ENCODE results near the gene CYP2A7. TPM values are rescaled to one million over a fixed set of nuclear protein-coding genes. Genes with fewer than 3 reads are reported as not detected.
"Not testable (repeated sequence)": the region's sequence is repeated elsewhere in the genome, so short reads cannot be mapped to it uniquely, and the experiment has no call there.

The CYP2A7 gene
- polyA plus RNA-seq, 1 donor (not counting 4 experiments of a cell fraction or from before 2014, with no cell fraction given), result not detected

DNA sequence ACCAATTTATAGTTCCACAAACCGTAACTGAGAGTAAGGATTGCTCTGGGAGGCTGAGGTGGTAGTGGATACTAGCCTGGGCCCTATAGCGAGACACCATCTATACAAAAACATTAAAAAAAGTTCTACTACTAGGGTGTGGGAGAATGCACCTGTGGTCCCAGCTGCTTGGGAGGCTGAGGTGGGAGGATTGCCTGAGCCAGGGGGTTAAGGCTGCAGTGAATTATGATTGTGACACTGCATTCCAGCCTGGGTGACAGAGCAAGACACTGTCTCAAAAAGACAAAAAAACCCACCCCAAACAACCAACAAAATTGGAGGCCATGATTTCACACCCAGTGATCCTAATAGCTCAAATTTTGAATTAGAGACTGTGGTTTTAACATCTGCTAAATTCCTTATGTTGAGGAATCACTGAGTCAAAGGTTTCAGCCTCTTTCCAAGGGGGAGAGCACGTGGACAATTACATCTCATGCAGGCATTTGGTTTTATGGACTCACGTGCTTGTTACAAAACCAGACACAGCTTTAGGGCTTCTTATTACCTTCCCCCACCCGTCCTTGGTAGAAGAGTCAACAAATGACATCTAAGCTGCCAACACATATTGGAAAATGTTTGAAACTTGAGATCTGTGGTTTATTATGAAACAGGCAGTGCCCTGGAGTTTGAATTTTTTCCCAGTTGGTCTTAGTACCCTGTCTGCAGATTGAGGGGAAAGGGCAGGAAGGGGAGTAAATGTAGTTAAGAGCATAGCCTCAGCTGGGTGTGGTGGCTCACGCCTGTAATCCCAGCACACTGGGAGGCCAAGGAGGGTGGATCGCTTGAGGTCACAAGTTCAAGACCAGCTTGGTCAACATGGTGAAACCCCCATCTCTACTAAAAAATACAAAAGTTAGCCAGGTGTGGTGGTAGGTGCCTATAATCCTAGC lies 50.3 kb downstream of the CYP2A7 start:
- H4K20me1 ChIP-seq (ENCODE audit: control insufficient read depth, extremely low read depth, insufficient read depth, low read length), result no peaks in the 10 kb centered on the region
- H3K4me2 ChIP-seq (ENCODE audit: control insufficient read depth, extremely low read depth, insufficient read depth, low read depth, low read length), result no peak overlapping the region
- H3K79me2 ChIP-seq (ENCODE audit: control insufficient read depth, insufficient read depth, low read length), result no peaks in the 10 kb centered on the region
- no peaks in the 10 kb centered on the region for H3K4me1 ChIP-seq (ENCODE audit: control insufficient read depth, extremely low read depth, insufficient read depth, low read length)
- dilution Hi-C loops (cut with MboI; ENCODE audit: extremely low pct_ligation_motif_present, low sequenced_read_pairs), result no loop called here
- no peak for FAIRE-seq
- H3K27ac ChIP-seq (ENCODE audit: control insufficient read depth, insufficient read depth, low read length), result no peak overlapping the region
- DNase-seq (ENCODE audit: low read depth, low spot score), result no peak
- no peak overlapping the region for H2AFZ ChIP-seq (ENCODE audit: control insufficient read depth, low read length)
- no peaks in the 10 kb centered on the region for H3K9me3 ChIP-seq (ENCODE audit: control insufficient read depth, low read depth, low read length)
- no peak overlapping the region for H3K9ac ChIP-seq (ENCODE audit: control insufficient read depth, extremely low read depth, insufficient read depth, low read length)
- no peak for TF ChIP-seq EZH2 (IDR thresholded peaks at IDR 0.05; ENCODE audit: low read length)
- TF ChIP-seq, protein P1, sequence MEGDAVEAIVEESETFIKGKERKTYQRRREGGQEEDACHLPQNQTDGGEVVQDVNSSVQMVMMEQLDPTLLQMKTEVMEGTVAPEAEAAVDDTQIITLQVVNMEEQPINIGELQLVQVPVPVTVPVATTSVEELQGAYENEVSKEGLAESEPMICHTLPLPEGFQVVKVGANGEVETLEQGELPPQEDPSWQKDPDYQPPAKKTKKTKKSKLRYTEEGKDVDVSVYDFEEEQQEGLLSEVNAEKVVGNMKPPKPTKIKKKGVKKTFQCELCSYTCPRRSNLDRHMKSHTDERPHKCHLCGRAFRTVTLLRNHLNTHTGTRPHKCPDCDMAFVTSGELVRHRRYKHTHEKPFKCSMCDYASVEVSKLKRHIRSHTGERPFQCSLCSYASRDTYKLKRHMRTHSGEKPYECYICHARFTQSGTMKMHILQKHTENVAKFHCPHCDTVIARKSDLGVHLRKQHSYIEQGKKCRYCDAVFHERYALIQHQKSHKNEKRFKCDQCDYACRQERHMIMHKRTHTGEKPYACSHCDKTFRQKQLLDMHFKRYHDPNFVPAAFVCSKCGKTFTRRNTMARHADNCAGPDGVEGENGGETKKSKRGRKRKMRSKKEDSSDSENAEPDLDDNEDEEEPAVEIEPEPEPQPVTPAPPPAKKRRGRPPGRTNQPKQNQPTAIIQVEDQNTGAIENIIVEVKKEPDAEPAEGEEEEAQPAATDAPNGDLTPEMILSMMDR (optimal IDR thresholded peaks at IDR 0.05 in 1 of 3, IDR thresholded peaks at IDR 0.05 in 1 of 3, conservative IDR thresholded peaks at IDR 0.05 in 1 of 3; ENCODE audit: extremely low read depth in 1 of 3, insufficient read depth in 2 of 3, low read length in 3 of 3), result no peak
- no peak overlapping the region for H3K4me3 ChIP-seq (ENCODE audit: control insufficient read depth in 2 of 3, extremely low read depth in 1 of 3, insufficient read depth in 2 of 3, low read depth in 1 of 3, low read length in 3 of 3)
- no peaks in the 10 kb centered on the region for H3K27me3 ChIP-seq (ENCODE audit: control insufficient read depth, extremely low read depth, insufficient read depth, low read length)
- no peaks in the 10 kb centered on the region for H3K9me1 ChIP-seq (ENCODE audit: control insufficient read depth, extremely low read depth, insufficient read depth, low read length)
- H3K36me3 ChIP-seq (ENCODE audit: control insufficient read depth in 2 of 2, extremely low read depth in 1 of 2, insufficient read depth in 2 of 2, low read length in 2 of 2), result peaks cover 0 to 3% of the 10 kb centered on the region in 2 experiments

DNA sequence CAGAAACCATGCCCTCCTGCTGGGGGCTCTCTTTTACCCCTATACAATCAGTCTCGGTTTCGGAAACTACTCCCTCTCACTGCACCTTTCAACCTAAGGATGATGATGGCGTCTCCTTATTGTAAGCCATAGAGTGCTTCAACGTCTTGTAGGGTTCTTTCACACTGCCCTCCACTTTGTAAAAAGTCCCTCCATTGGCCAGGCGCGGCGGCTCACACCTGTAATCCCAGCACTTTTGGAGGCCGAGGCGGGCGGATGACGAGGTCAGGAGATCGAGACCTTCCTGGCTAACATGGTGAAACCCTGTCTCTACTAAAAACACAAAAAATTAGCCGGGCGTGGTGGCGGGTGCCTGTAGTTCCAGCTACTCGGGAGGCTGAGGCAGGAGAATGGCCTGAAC lies 51.3 kb downstream of the CYP2A7 start:
- H3K9me3 ChIP-seq (ENCODE audit: control insufficient read depth, low read depth, low read length); H3K4me3 ChIP-seq (ENCODE audit: control insufficient read depth in 2 of 3, extremely low read depth in 1 of 3, insufficient read depth in 2 of 3, low read depth in 1 of 3, low read length in 3 of 3); DNase-seq (ENCODE audit: low read depth, low spot score); H2AFZ ChIP-seq (ENCODE audit: control insufficient read depth, low read length); H3K27me3 ChIP-seq (ENCODE audit: control insufficient read depth, extremely low read depth, insufficient read depth, low read length); H4K20me1 ChIP-seq (ENCODE audit: control insufficient read depth, extremely low read depth, insufficient read depth, low read length); H3K36me3 ChIP-seq (ENCODE audit: control insufficient read depth in 2 of 2, extremely low read depth in 1 of 2, insufficient read depth in 2 of 2, low read length in 2 of 2); dilution Hi-C loops (cut with MboI; ENCODE audit: extremely low pct_ligation_motif_present, low sequenced_read_pairs); H3K4me1 ChIP-seq (ENCODE audit: control insufficient read depth, extremely low read depth, insufficient read depth, low read length); H3K27ac ChIP-seq (ENCODE audit: control insufficient read depth, insufficient read depth, low read length); H3K9me1 ChIP-seq (ENCODE audit: control insufficient read depth, extremely low read depth, insufficient read depth, low read length); H3K9ac ChIP-seq (ENCODE audit: control insufficient read depth, extremely low read depth, insufficient read depth, low read length); H3K4me2 ChIP-seq (ENCODE audit: control insufficient read depth, extremely low read depth, insufficient read depth, low read depth, low read length); H3K79me2 ChIP-seq (ENCODE audit: control insufficient read depth, insufficient read depth, low read length); FAIRE-seq: not testable (repeated sequence)

Data from keratinocyte (primary cell).